NCI-H446 treated with DMSO at 0.1 percent for 48 hours (cell line): ENCODE results near the gene HAUS7.

ENCODE experiments used
- DNase-seq: peaks from one replicate; lab custom pipeline; 2025; lab: John Stamatoyannopoulos, UW

Gene HAUS7

GRCh38 chrX:153477364-153477857 is 7.0 kb upstream of the HAUS7 start:
- no peak for DNase-seq

GRCh38 chrX:153476666-153477363 is 6.4 kb upstream of the HAUS7 start:
- peak; percentile 32 for DNase-seq

DNA sequence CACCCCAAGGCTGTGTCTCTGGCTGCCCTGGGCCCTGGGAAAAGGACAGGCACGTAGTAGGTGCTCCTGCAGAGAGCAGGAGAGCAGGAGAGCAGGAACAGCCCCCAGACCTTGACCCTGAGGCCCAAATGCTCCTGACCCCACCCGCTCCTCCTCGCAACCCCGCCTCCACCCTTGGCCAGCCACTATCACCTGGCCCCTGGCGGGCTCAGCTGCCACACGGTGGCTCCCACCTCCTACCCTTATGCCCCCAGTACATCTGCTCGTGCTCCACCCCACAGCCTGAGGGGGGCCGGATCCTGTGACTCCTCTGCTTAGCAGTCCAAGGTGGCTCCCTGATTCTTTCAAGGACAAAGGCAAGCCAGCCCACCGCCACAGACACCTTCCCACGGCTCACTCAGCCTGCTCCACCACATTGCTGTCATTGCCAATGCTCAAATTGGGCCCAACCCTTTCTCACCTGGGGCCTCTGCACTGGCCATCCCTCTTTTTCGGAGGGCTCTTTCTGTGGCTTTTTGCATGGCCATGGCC is 5.4 kb upstream of the HAUS7 start:
- DNase-seq = no peak

DNA sequence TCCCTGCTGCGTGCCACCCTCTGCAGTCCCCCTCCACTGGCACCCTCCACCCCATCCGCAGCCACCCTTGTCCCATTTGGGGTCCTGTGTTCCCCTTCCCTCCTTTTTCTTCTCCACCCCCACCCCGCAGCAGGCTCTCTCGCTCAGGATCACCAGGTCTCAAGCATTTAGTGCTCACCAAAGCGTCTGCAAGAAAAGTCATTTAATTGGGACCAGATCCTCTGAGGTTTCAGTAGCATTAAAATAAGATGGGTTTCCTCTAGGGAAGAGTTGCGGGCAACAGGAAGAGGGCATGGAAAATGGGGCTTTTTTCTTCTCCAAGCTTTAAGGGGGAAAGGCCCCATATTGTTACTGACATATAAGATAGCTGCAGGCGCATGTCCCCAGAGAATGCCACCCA is 4.9 kb upstream of the HAUS7 start:
- DNase-seq = no peak

DNA sequence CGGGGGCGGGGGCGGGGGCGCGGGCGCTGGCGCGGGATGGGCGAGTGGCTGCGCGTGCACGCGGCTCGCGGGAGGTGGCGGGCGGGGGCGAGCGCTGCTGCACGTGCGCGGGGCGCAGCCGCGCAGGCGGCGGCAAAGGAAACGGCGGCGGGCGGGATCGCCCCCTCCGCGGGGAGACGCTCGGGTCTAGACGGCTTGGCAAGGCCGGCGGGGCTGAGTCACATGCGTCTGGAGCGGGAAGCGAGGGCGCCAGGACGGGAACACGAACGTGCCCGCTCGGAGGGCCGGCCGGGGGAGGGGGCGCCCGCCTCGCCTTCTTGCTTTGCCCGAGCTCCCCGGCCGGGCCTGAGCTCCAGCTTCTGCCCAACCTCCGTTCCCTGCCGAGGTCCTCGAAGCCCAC is 4.3 kb upstream of the HAUS7 start:
- no peak for DNase-seq

- DNase-seq = no peak
These were observed 3.9 kb upstream of the HAUS7 start for GRCh38 chrX:153474266-153474665.

DNA sequence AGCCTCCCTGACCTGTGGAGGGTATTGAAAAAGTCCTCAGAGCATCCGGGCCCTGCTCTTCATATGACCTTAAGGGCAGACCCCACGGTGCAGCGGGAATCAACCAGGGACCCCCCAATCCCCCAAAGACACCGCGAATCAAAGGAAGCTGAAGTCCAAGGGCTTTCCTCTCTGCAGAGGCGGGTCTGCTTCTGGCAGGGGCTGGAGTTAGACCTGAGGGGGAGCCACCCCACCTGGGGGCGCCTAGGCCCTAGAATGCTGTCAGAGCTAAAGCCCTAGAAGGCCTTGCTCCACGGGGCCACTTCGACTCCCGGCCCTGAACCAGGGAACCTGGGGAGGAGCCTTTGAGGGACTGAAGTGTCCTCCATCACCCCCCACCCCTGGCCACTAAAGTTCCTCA is 2.8 kb upstream of the HAUS7 start:
- DNase-seq = no peak

- no peak for DNase-seq
These were observed 1.4 kb upstream of the HAUS7 start for GRCh38 chrX:153471663-153472280.

- no peak for DNase-seq
These were observed 465 bp downstream of the HAUS7 start for GRCh38 chrX:153469811-153470410.

DNA sequence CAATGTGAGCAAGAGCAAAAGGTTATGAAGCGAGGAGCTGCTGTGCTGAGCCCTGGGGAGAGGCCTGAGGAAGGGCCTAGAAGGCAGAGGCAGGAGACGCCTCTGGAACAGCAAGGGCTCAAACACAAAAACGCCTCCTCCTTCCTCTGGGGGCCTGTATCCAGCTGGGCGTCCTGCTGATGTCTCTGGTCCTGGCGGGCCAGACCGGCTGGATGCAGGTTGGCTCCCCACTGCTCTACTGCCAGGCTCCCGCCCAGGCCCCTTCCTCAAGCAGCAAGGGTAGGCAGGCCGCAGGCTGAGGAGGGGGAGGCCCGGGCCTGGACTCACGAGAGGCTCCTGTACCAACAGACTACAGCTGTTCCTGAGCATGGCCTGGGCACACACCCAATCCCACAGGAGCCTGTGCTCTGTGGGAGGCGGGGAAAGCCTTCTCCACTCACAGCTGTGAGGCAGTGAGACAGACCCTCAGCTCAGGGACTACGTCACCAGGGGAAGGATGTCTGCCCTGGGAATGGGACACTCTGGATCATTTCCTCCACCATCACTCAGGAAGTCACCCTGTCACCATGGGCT is 2.3 kb downstream of the HAUS7 start:
- DNase-seq = peak; percentile 40

DNA sequence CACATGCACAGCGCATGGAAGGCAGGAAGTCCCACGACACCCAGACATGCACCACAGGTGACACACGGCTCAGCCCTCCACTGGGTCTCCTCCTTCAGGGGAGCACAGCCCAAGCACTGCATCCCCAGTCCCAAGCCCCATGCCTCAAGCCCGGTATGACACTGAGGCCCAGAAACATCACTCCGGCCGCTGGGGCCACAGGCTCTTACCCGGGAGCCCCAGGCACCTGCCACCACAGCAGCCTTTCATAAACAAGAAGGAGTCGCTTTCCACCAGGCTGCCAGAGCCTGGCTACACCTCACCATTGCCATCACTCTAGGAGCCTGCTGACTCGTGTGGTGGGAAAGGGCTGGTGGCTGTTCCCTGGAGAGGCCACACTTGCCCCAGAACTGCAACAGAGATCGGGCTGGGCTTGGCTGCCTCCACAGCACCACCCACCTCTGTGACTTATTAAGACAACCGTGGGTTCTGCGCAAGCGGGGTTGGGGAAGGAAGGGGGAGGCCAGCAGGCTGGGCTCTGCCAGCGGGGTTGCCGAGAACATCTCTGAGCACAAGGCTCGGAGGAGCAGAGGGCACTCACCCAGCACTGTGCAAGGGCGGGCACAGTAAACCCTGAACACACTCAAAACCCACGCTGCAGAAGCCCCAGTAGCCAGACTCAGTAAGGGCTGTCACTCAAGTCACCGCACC is 4.5 kb downstream of the HAUS7 start:
- no peak for DNase-seq

- no peak for DNase-seq
These were observed 6.3 kb downstream of the HAUS7 start for GRCh38 chrX:153464116-153464515.

DNA sequence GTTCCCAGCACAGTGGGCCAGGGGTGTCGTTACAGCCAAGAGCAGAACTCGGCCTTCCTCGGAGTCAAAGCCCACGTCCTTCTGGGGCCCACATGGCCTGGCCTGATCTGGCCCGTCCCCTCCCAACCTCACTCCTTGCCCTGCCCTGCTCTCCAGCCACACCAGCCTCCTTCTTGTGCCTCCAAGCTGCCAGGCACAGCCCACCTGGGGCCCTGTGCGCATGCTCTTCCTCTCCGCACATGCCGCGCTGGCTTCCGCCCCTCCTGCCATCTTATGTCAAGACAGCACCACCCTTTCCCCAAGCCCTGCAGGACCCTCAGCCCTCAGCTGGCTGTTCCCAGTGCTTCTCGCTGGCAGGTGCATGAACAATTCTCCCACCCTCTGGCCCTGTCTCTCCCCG is 6.8 kb downstream of the HAUS7 start:
- DNase-seq = no peak

- DNase-seq = peak; percentile 61
These were observed 7.3 kb downstream of the HAUS7 start for GRCh38 chrX:153463031-153463430.

- DNase-seq = no peak
These were observed 8.1 kb downstream of the HAUS7 start for GRCh38 chrX:153462291-153462690.

DNA sequence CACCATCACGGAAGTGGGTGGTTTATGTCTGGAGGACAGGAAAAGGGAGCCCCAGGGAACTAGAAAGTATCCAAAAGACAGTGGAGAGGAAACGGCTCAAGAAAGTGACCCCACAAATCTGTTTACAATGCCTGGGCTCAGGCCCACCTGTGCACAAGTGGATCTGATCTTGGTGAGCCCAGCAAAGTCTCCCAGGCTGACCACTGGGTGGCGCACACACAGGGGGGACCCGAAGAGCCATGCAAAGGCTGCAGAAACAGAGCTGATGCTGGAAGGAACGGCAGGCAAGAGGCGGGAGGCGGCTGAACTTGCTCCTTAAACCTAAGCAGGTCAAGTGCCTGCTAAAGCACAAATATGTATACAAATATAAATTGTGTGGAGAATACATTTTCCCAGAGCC is 9.6 kb downstream of the HAUS7 start:
- no peak for DNase-seq

DNA sequence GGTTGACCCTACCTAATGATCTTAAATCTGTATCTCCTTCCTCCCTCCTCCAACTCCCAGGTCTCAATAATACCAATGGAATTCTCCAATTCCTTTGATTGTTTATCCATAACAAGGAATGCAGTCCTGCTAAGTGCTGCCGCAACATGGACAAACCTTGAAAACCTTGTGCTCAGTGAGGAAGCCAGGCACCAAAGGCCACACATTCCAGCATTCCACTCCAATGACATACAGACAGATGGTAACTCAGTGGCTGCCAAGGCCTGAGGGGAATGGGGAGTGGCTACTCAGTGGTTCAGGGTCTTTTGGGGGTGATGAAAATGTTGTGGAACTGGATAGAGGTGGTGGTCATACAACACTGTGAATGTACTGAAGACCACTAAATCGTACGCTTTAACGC is 10.4 kb downstream of the HAUS7 start:
- DNase-seq = no peak

DNA sequence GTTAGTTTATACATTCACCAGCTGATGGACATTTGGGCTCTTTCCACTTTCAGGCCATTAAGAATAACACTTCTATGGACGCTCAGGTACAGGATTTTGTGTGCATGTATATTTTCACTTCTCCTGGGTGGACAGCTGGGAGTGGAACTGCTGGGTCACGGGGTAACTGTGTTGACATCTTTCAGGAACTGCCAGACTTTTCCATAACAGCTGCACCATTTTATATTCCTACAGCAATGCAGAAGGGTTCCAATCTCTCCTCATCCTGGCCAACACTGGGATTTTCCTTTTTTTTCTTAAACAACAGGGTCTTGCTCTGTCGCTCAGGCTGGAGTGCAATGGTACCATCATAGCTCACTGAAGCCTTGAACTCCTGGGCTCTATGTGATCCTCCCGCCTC is 11.9 kb downstream of the HAUS7 start:
- no peak for DNase-seq

DNA sequence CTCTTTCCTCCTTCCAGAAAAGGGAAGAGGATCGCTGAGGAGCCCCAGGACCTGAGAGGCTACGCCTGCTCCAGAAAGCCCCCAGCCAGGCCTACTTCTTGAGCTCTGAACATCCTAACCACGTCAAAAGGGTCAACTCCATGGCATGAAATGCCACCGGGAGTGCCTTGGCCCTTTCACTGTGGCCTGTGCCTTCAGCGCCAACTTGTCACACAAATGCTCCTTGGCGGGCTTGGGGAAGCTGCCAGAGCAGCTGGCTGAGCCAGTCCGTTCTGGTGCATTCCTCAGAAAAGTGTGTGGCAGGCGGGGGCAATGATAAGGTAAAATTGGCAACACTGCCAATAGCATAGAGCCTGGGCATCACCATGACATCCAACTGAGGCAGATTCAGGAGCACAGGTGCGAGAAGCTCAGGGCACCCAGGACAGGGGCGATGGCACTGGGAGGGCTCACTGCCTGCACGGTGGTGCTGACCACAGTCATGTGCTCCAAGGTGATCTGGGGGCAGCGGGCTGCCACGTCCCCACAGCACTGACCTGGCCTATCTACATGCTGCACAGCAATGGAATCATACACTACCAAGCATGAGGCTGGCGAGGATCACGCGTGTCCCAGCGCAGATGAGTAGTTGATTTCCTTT is 12.4 kb downstream of the HAUS7 start:
- no peak for DNase-seq

DNA sequence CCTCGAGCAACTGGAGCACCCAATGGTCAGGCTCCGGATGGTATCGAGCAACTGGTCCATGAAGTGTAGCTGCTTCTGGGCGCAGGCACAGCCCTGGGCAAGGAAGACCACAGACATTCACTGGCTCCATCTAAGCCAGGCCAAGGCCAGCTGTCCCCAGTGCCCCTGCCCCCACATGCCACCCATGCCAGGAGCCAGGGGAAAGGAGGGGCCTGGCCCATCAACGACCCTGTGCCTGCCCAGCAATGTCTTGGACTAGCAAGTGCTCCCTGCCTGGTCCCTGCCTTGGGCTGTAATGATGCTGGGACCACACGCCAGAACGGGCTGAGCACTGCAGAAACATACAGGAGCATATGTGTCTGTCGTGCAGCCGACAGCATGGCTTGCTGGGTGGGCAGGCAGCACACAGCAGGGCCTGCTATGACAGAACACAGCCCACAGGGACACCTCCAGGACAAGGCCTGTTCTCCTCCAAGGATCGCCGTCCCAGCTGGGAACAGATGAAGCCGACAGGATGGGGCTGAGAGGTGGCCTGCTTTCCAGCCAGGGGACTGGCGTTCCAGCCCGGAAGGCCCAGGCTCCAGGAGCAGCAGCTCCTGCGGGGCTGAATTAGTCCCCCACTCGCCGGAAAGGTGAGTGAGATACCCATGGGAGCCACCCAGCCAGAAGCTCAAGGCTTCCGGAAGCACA is 13.1 kb downstream of the HAUS7 start:
- no peak for DNase-seq

DNA sequence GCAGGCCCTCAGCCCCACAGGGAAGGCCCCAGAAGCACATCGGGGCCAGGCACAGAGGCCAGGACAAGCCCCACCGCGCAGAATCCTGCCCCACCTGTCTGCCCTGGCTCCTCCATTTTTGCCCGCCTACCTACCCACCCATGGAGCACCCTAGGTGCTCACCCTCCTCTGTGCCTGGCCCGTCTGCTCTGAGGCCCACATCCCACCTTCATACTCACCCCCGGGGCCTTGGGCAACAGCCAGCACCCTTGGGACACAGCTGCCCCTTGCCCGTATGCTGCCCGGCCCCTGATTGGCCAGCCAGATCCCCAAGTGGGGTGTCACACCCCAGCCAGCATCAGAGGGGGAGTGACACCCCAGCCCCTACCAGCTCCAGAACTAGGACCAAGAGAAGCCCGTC is 13.7 kb downstream of the HAUS7 start:
- no peak for DNase-seq
